ELR (cell line): ENCODE results near the gene DENND10.
A peak's percentile ranks its signal among the peaks of the same experiment; 100 is the strongest.
"Not testable (repeated sequence)": the region's sequence is repeated elsewhere in the genome, so short reads cannot be mapped to it uniquely, and the experiment has no call there.

Experiments
- DNase-seq: peaks from one replicate; pipeline ENCODE4 v3.0.0-alpha.2; 2015; ENCODE audit warnings: low read depth

The DENND10 gene

GRCh38 chr10:119100434-119101238, 3.3 kb upstream of the DENND10 start:
- DNase-seq: no peak

DNA sequence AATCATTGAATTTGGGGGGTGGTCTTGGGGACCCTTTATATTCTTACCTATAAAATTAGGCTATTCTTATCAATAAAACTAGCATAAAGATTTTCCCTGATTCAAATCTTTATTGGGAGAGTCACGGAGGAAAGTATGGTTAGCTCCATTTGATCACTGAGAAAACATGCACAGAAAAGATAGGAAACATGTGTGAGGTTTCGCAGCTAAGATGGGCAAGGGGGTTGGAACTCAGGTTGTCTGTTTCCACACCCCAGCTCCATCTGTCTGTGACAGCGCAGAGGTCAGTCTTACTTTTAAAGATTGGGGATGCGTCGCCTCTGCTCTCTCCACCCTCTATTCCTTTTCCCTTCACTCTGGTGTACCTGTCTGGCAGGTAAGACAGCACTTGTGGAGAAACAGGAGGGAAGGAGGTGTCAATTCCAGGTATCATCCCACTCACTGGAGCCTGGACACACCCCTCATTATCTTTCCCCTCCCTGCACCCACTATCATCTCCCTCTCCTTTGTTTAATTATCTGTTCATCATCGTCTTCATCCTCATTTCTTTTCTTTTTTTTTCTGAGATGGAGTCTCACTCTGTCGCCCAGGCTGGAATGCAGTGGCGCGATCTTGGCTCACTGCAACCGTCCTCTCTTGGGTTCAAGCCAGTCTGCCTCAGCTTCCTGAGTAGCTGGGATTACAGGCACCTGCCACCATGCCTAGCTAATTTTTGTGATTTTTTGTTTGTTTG, 2.4 kb upstream of the DENND10 start:
- no peak for DNase-seq

GRCh38 chr10:119103241-119103902, 541 bp upstream of the DENND10 start:
- no peak for DNase-seq

GRCh38 chr10:119104654-119105015, 722 bp downstream of the DENND10 start:
- DNase-seq: peak; percentile 31

GRCh38 chr10:119105155-119105554, 1.2 kb downstream of the DENND10 start:
- no peak for DNase-seq

GRCh38 chr10:119105899-119106298, 2.0 kb downstream of the DENND10 start:
- DNase-seq: not testable (repeated sequence)

DNA sequence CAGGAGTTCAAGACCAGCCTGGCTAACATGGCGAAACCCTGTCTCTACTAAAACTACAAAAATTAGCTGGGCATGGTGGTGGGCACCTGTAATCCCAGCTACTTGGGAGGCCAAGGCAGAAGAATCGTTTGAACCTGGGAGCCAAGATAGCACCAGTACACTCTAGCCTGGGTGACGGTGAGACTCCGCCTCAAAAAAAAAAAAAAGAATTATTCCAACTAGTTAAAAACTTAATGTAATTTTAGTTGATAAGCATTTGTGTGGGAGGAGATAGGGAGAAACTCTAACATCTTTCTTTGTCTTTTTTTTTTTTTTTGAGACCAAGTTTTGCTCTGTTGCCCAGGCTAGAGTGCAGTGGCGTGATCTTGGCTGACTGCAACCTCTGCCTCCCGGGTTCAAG, 3.2 kb downstream of the DENND10 start:
- not testable (repeated sequence) for DNase-seq

DNA sequence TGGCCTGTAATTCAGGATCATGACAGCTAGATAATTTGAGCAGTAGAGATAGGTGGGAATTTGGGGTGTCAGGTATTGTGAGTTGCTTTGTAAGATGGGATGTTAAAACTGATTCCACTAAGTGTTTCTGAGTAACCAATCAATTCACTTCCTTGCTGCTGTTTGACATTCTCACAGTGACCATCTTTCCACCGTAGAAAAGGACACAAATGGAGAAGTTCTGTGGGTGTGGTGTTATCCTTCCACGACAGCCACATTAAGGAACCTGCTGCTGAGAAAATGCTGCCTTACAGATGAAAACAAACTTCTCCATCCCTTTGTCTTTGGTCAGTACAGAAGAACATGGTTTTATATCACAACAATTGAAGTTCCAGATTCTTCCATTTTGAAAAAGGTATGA, 3.9 kb downstream of the DENND10 start:
- not testable (repeated sequence) for DNase-seq

- peak; percentile 88 for DNase-seq
These were observed 8.1 kb downstream of the DENND10 start for GRCh38 chr10:119112056-119112455.

DNA sequence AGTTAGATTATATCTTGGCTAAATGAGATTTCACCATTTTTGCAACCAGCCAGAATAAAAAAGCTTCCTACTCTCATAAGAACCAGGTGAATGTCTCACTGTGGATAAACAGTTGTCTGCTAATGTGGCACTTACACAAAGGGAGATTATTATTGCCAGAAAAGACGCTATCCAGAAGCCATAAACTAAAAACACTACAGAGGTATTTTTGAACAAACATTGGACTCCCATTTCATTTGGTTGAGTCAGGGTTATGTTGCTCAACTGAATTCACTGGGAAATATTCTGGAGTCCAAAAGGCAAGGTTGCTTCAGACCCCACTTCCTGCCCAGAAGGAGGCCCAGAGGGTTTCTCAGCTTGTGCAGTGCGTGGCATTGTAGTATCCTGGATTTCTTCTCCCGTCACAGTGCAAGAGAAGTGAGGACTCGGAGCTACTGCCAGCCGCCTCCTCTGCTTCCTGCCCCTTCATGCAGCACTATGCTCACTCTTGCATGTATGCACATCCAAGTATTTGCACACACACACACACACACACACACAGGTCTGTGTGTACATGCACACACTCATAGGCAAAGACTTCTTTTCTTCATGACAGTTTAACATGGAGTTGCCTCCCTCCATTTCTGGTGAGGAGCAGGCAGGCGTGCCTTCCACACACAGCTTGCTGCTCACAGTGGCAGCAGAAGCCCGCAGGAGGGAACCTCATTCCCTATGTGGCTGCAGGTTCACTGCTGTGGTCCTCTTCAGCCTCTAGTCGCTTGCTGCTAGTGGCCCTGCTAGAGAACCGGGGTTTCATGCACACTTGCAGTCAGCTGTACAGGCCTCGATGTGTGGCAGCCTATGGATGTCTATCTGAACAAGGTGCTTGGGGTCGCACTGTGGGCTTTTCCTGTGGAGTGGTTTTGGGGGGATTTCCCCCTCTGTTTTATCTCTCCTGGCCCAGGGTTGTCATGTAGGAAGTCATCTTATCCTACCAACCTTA, 10.1 kb downstream of the DENND10 start:
- DNase-seq: peak; percentile 94

DNA sequence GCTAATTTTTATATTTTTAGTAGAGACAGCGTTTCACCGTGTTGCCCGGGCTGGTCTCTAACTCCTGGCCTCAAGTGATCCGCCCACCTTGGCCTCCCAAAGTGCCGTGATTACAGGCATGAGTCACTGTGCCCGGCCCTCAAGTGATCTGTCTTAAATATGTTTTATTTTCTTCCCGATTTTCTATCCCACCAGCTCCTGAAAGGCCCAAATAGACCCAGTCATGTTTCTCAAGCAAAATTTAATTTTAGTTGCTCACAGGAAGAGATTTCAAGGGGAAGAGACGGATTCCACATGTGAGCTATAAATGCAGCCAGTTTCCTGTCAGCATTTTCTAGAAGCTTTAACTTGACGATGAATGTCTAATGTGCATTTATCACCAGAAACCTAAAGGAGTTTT, 12.0 kb downstream of the DENND10 start:
- peak; percentile 48 for DNase-seq

- DNase-seq: no peak
These were observed 12.5 kb downstream of the DENND10 start for GRCh38 chr10:119116326-119116951.

DNA sequence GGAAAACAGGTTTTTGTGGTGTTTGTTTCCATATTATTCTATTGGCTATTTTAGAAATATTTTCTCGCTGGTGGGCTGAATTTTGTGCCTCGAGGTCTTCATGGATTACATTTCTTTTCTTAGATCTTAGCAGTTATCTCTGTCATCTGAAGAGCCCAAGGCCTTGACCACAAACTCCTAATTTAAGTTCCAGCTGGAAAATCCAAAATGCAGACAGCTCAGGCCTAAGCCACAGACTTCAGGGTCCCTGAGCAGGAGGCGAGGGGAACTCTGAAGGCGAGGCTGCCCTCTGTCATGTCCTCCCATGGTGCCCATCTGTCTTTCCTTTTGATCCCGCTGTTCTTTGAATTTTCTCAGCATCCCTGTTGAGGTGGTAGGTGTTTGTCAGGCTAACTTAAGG, 14.3 kb downstream of the DENND10 start:
- no peak for DNase-seq

GRCh38 chr10:119119400-119119799, 15.5 kb downstream of the DENND10 start:
- no peak for DNase-seq

GRCh38 chr10:119120413-119120867, 16.5 kb downstream of the DENND10 start:
- peak; percentile 65 for DNase-seq

GRCh38 chr10:119120875-119121274, 17.0 kb downstream of the DENND10 start:
- no peak for DNase-seq

GRCh38 chr10:119125942-119126341, 22.0 kb downstream of the DENND10 start:
- no peak for DNase-seq

DNA sequence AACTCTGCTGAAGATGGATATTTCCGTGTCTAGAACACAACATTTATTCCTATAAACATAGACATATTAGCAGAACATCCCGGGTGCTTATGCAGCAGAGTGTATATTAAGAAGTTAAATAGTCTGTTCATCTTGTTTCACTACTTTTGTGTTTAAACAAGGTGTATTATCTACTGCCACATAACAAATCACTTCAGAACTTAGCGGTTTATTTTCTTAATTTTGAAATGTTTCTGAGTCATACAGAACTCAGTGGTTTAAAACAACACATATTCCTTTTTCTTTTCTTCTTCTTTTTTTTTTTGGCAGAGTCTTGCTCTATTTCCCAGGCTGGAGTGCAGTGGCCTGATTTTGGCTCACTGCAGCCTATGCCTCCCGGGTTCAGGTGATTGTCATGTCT, 25.8 kb downstream of the DENND10 start:
- DNase-seq: no peak

- peak; percentile 28 for DNase-seq
These were observed 27.8 kb downstream of the DENND10 start for GRCh38 chr10:119131512-119132240.
